Measurements from ENCODE around the gene SNX5. TPM values are rescaled to one million over a fixed set of nuclear protein-coding genes. Genes with fewer than 3 reads are reported as not detected.

SNX5 gene
- total RNA-seq, 2 donors from 2014 or later: 175 to 201 TPM

- no peak overlapping the region for H3K4me3 Mint-ChIP-seq
- peaks cover 12% of the 10 kb centered on the region for H3K4me1 Mint-ChIP-seq
- no peak for ATAC-seq (replicated peaks)
- H3K9me3 Mint-ChIP-seq: peaks cover 10% of the 10 kb centered on the region
- H3K36me3 Mint-ChIP-seq (ENCODE audit: low read depth): no peaks in the 10 kb centered on the region
- H3K27me3 Mint-ChIP-seq: peaks cover 23% of the 10 kb centered on the region
- no peak overlapping the region for H3K27ac Mint-ChIP-seq
Measured at GRCh38 chr20:17892189-17892938, 76.2 kb downstream of the SNX5 start.

Other genes starting within 250 kb of the SNX5 start
- 10 to 100 TPM; 24.2 to 33.2 TPM for gene MGME1, start 224 bp upstream of the SNX5 start, total RNA-seq
- gene OVOL2, start 89.1 kb upstream of the SNX5 start, total RNA-seq: not detected
- 10 to 100 TPM; 11.3 to 11.6 TPM for gene KAT14, start 169.1 kb upstream of the SNX5 start, total RNA-seq
- gene PET117, start 169.1 kb upstream of the SNX5 start, total RNA-seq: 1 to 10 TPM; 8.2 to 8.4 TPM